HCT116 (cell line): ENCODE measurements around the gene TBC1D30. TPM values are rescaled to one million over a fixed set of nuclear protein-coding genes. Genes with fewer than 3 reads are reported as not detected.

Source experiments
- ATAC-seq: fragments of 200-7000 bp; cut with Tn5 transposase; 2 replicates; pipeline ENCODE4 v1.9.1; 2020; ENCODE audit warnings: mild to moderate bottlenecking, moderate library complexity
- BruUV-seq: library from RNA; stranded (reverse); fragments of 400-500 nt; replicated peaks from 2 replicates; lab custom pipeline; 2021; lab: Mats Ljungman, UMichigan
- CTCF ChIA-PET: fragments of 300-600 bp; sonication (Branson Sonifier 250); formaldehyde crosslinking; loops from one replicate; lab custom pipeline; 2021; ENCODE audit warnings: antibody characterized with exemption; lab: Charles Lee
- POLR2A ChIA-PET: fragments of 300-600, 350-600 bp; sonication (Branson Sonifier 250); formaldehyde crosslinking; loops from one replicate; lab custom pipeline; 2021; ENCODE audit warnings: antibody characterized with exemption; lab: Charles Lee
- RAD21 ChIA-PET, 2 experiments: fragments of 300-600 bp; sonication (Branson Sonifier 250); formaldehyde crosslinking; loops; one replicate each; lab custom pipeline; 2023; ENCODE audit warnings: low total read pairs in 2 of 2; ENCODE audit not compliant: uncharacterized antibody in 2 of 2, unreplicated experiment in 2 of 2, low non-redundant PET in 1 of 2; lab: Charles Lee
- DNase-seq: peaks from one replicate; pipeline ENCODE4 v3.0.0-alpha.2; 2010; ENCODE audit warnings: low read depth, low spot score
- H2AFZ ChIP-seq: fragments of 200-600 bp; shearing (Covaris generic), sonication (generic); 2 replicates; pipeline ENCODE4 v1.6.1; 2017; ENCODE audit warnings: low read depth, mixed run types, mixed read lengths, antibody characterized with exemption, low read length; ENCODE audit not compliant: poor library complexity, severe bottlenecking
- H3K27ac ChIP-seq: 2 replicates; pipeline ENCODE4 v1.5.1; 2012; ENCODE audit warnings: low read depth, low read length
- H3K27me3 ChIP-seq: fragments of 200-600 bp; sonication (generic); 2 replicates; pipeline ENCODE4 v1.6.1; 2016; ENCODE audit warnings: mixed run types, low read length, mixed read lengths; ENCODE audit not compliant: insufficient read depth
- H3K36me3 ChIP-seq, 2 experiments: fragments of 200-500 bp in 1 of 2; fragments of 200-600 bp in 1 of 2; sonication (Bioruptor generic) in 1 of 2; sonication (generic) in 1 of 2; 2 replicates each; pipeline versions ENCODE4 v1.5.1 to v1.6.1; 2014 to 2016; ENCODE audit warnings: low read length in 2 of 2, inconsistent platforms in 1 of 2, mixed read lengths in 1 of 2, mixed run types in 1 of 2; ENCODE audit not compliant: insufficient read depth in 2 of 2, control insufficient read depth in 1 of 2
- H3K4me1 ChIP-seq, 2 experiments: fragments of 200-600 bp in 1 of 2; sonication (generic) in 1 of 2; 2 replicates each; pipeline versions ENCODE4 v1.5.1 to v1.6.1; 2012 to 2017; ENCODE audit warnings: low read length in 2 of 2, inconsistent platforms in 1 of 2, mild to moderate bottlenecking in 1 of 2, mixed read lengths in 1 of 2, mixed run types in 1 of 2, moderate library complexity in 1 of 2; ENCODE audit not compliant: insufficient read depth in 2 of 2, control insufficient read depth in 1 of 2
- H3K4me2 ChIP-seq: fragments of 200-600 bp; sonication (generic); 2 replicates; pipeline ENCODE4 v1.6.1; 2017; ENCODE audit warnings: mixed run types, low read length, mixed read lengths
- H3K4me3 ChIP-seq, 2 experiments: fragments of 200-600 bp in 1 of 2; sonication (generic) in 1 of 2; replicated peaks in 1 of 2; 2 replicates each; pipeline ENCODE4 v1.5.1; 2011 to 2016; ENCODE audit warnings: low read length in 2 of 2, control low read depth in 1 of 2, low read depth in 1 of 2, mild to moderate bottlenecking in 1 of 2, mixed read lengths in 1 of 2, mixed run types in 1 of 2
- H3K79me2 ChIP-seq: fragments of 200-600 bp; sonication (generic); 2 replicates; pipeline ENCODE4 v1.6.1; 2017; ENCODE audit warnings: mild to moderate bottlenecking, mixed run types, low read length, moderate library complexity, mixed read lengths; ENCODE audit not compliant: insufficient read depth
- H3K9ac ChIP-seq: fragments of 200-600 bp; sonication (generic); 2 replicates; pipeline ENCODE4 v1.6.1; 2016; ENCODE audit warnings: low read length, mixed read lengths
- H3K9me2 ChIP-seq: fragments of 200-600 bp; sonication (generic), shearing (Covaris generic); 2 replicates; pipeline ENCODE4 v1.6.1; 2017; ENCODE audit warnings: mixed run types, mild to moderate bottlenecking, moderate library complexity; ENCODE audit not compliant: insufficient read depth
- H3K9me3 ChIP-seq, 2 experiments: fragments of 200-500 bp in 1 of 2; fragments of 200-600 bp in 1 of 2; sonication (Bioruptor generic) in 1 of 2; sonication (generic) in 1 of 2; 2 replicates each; pipeline ENCODE4 v1.6.1; 2014 to 2017; ENCODE audit warnings: low read length in 2 of 2, mixed read lengths in 2 of 2, inconsistent platforms in 1 of 2, low read depth in 1 of 2, mild to moderate bottlenecking in 1 of 2, mixed run types in 1 of 2, moderate library complexity in 1 of 2; ENCODE audit not compliant: control insufficient read depth in 1 of 2, insufficient read depth in 1 of 2
- H4K20me1 ChIP-seq: fragments of 200-600 bp; sonication (generic), shearing (Covaris generic); 2 replicates; pipeline ENCODE4 v1.6.1; 2017; ENCODE audit warnings: mixed run types, mild to moderate bottlenecking, moderate library complexity; ENCODE audit not compliant: insufficient read depth
- ATF3 ChIP-seq: IDR thresholded peaks from 2 replicates; pipeline ENCODE4 v1.6.1; 2012
- CTCF ChIP-seq, 3 experiments: fragments of 200-600 bp in 1 of 3; sonication (generic) in 1 of 3; IDR thresholded peaks in 2 of 3; conservative IDR thresholded peaks in 1 of 3; 2 replicates each; pipeline ENCODE4 v1.5.1; 2012 to 2017; ENCODE audit warnings: low read depth in 2 of 3, low read length in 2 of 3, antibody characterized with exemption in 1 of 3, borderline replicate concordance in 1 of 3, control low read depth in 1 of 3, mild to moderate bottlenecking in 1 of 3, mixed read lengths in 1 of 3, mixed run types in 1 of 3, moderate library complexity in 1 of 3; ENCODE audit not compliant: insufficient read depth in 1 of 3
- EZH2phosphoT487 ChIP-seq: fragments of 200-600 bp; IDR thresholded peaks from 2 replicates; pipeline ENCODE4 v1.6.1; 2018; ENCODE audit warnings: antibody characterized with exemption, borderline replicate concordance
- FOSL1 ChIP-seq: IDR thresholded peaks from 2 replicates; pipeline ENCODE4 v1.6.1; 2012; ENCODE audit warnings: low read depth
- JUND ChIP-seq: IDR thresholded peaks from 2 replicates; pipeline ENCODE4 v1.6.1; 2012
- MAX ChIP-seq: IDR thresholded peaks from 2 replicates; pipeline ENCODE4 v1.6.1; 2012
- POLR2A ChIP-seq: IDR thresholded peaks from 2 replicates; pipeline ENCODE4 v1.7.0; 2011; ENCODE audit warnings: borderline replicate concordance; ENCODE audit not compliant: insufficient read depth, insufficient read length; ENCODE audit errors: extremely low read depth
- POLR2AphosphoS5 ChIP-seq: IDR thresholded peaks from 2 replicates; pipeline ENCODE4 v1.6.1; 2011; ENCODE audit warnings: mild to moderate bottlenecking, low read depth, low read length, moderate library complexity
- RAD21 ChIP-seq: IDR thresholded peaks from 2 replicates; pipeline ENCODE4 v1.6.1; 2012; ENCODE audit warnings: low read depth, mild to moderate bottlenecking
- SIN3A ChIP-seq: IDR thresholded peaks from 2 replicates; pipeline ENCODE4 v1.6.1; 2012; ENCODE audit warnings: low read depth
- SP1 ChIP-seq: IDR thresholded peaks from 2 replicates; pipeline ENCODE4 v1.6.1; 2012; ENCODE audit warnings: low read depth
- SRF ChIP-seq: IDR thresholded peaks from 2 replicates; pipeline ENCODE4 v1.6.1; 2012; ENCODE audit warnings: low read depth
- TCF7L2 ChIP-seq: IDR thresholded peaks from 2 replicates; pipeline ENCODE4 v1.7.0; 2011; ENCODE audit warnings: borderline replicate concordance, inconsistent platforms; ENCODE audit not compliant: insufficient read depth, insufficient read length; ENCODE audit errors: extremely low read depth
- ZBTB33 ChIP-seq: IDR thresholded peaks from 2 replicates; pipeline ENCODE4 v1.6.1; 2011; ENCODE audit warnings: mild to moderate bottlenecking, low read length, moderate library complexity; ENCODE audit not compliant: insufficient replicate concordance; ENCODE audit errors: extremely low read depth
- ZNF274 ChIP-seq: fragments of 200-500 bp; sonication (Bioruptor generic); IDR thresholded peaks from 2 replicates; pipeline ENCODE4 v1.6.1; 2014; ENCODE audit warnings: mild to moderate bottlenecking, low read depth, low read length, inconsistent platforms
- intact Hi-C: fragments of 100-400 bp; cut with micrococcal nuclease; formaldehyde crosslinking; loops from 2 replicates; pipeline ENCODE4 v1.10.0; 2022
- total RNA-seq: library from RNA; stranded (reverse); gene quantifications from one replicate; pipeline ENCODE4 v1.2.1, GENCODE V29; 2021; ENCODE audit not compliant: unreplicated experiment

The TBC1D30 gene
- total RNA-seq, 1 experiment from 2014 or later = 24.1 TPM

- ChIA-PET RAD21 (no interaction called here), POLR2A (no interaction called here), CTCF (no interaction called here)
- BruUV-seq = no TSS peak
- DNase-seq = no peak
- H3K36me3 ChIP-seq = no peaks in the 10 kb centered on the region
- H3K4me1 ChIP-seq = no peaks in the 10 kb centered on the region
- ATAC-seq = no peak
- no peaks in the 10 kb centered on the region for H4K20me1 ChIP-seq
- H3K9me2 ChIP-seq = no peaks in the 10 kb centered on the region; the same call in 1 of the 2 replicates
- no peaks in the 10 kb centered on the region for H3K79me2 ChIP-seq
- no peak overlapping the region for H2AFZ ChIP-seq
- no peaks in the 10 kb centered on the region for H3K27me3 ChIP-seq
- H3K9me3 ChIP-seq = no peaks in the 10 kb centered on the region
- no peak overlapping the region for H3K4me3 ChIP-seq
- no peak overlapping the region for H3K9ac ChIP-seq
- TF ChIP-seq MAX = no peak
- TF ChIP-seq POLR2AphosphoS5 = no peak
- TF ChIP-seq ZNF274 = no peak
- no peak for TF ChIP-seq TCF7L2
- no peak for TF ChIP-seq ATF3
- no peak for TF ChIP-seq POLR2A
- TF ChIP-seq FOSL1 = no peak
- TF ChIP-seq SP1 = no peak
- TF ChIP-seq CTCF (IDR thresholded peaks at IDR 0.05 in 2 of 3, conservative IDR thresholded peaks at IDR 0.05 in 1 of 3; ENCODE audit: borderline replicate concordance in 1 of 3, insufficient read depth in 1 of 3, low read depth in 2 of 3, low read length in 2 of 3) = no peak
- TF ChIP-seq SIN3A = no peak
- no peak for TF ChIP-seq EZH2phosphoT487
- no peak for TF ChIP-seq ZBTB33
- TF ChIP-seq JUND = no peak
- no peak for TF ChIP-seq RAD21
- no peak for TF ChIP-seq SRF
- H3K27ac ChIP-seq = no peak overlapping the region
- no peak overlapping the region for H3K4me2 ChIP-seq
- intact Hi-C loops = no loop called here
Measured at GRCh38 chr12:64903479-64904152, 79.2 kb downstream of the TBC1D30 start.
